IPS-18c (cell line): ENCODE measurements around the gene FOXL3.

Experiments
- H3K4me3 ChIP-seq: 2 replicates; pipeline ENCODE4 v1.7.0; 2013; ENCODE audit warnings: low read depth, mild to moderate bottlenecking, low read length, moderate library complexity; ENCODE audit not compliant: insufficient read depth
- H3K9me3 ChIP-seq: one replicate; pipeline ENCODE4 v1.6.1; 2013; ENCODE audit warnings: mild to moderate bottlenecking, low read length, moderate library complexity; ENCODE audit not compliant: control insufficient read depth, insufficient read depth

The FOXL3 gene

DNA sequence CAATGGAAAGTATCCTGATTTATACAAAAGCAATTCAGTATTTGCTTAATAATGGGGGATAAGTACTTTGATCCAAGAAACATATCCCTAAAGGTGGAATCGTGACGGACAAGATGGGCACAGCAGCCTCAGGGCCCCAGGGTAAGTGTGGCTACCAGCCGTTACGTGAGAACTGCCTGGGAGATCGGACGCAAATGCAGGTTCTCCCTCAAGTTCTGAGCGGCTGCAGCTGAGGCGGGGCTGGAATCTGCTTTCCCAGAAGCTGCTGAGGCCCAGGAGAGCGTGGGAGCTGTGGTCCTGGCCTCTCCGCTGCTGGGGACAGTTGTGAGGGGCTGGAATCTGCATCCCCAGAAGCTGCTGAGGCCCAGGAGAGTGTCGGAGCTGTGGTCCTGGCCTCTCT, 13.5 kb downstream of the FOXL3 start:
- Histone ChIP-seq H3K9me3 (peaks cover 2% of the 10 kb centered on the region), H3K4me3 (no peak overlapping the region)

DNA sequence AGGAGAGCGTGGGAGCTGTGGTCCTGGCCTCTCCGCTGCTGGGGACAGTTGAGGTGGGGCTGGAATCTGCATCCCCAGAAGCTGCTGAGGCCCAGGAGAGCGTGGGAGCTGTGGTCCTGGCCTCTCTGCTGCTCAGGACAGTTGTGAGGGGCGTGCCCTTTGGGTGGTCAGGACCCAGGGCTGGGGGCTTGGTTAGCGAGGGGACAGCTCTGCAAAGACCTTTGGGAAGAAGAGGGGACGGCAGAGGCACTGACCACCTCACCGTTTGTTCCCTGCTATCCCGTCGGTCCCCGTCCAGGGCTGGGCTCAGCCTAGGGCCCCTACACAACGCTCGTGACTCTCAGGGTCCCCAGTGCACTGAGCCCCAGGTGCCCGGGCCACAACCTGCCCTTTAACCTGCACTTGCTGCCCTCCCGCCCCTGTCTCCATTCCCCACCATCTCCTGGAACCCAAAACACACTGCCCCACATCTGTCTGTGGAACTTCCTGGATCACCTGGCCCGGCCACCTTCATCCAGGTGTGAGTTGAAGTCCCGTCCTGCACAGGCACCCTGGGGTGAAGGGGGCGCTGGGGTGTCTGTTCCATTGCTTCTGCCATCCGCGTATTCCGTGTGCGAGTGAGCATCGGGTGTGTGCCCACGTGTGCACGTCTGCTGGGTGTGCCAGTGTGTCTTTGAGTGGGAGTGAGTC, 14.1 kb downstream of the FOXL3 start:
- Histone ChIP-seq H3K9me3 (peaks cover 2% of the 10 kb centered on the region), H3K4me3 (no peak overlapping the region)

GRCh38 chr7:304574-305409, 14.8 kb downstream of the FOXL3 start:
- no peak overlapping the region for H3K4me3 ChIP-seq

GRCh38 chr7:305410-306151, 15.6 kb downstream of the FOXL3 start:
- peaks cover 4% of the 10 kb centered on the region for H3K9me3 ChIP-seq
- H3K4me3 ChIP-seq, result no peak overlapping the region

More at GRCh38 chr7:304574-305409, 14.8 kb downstream of the FOXL3 start:
- H3K9me3 ChIP-seq, result peaks cover 4% of the 10 kb centered on the region

- peaks cover 2% of the 10 kb centered on the region for H3K9me3 ChIP-seq
- no peak overlapping the region for H3K4me3 ChIP-seq
Measured at GRCh38 chr7:307970-308369, 18.0 kb downstream of the FOXL3 start.

DNA sequence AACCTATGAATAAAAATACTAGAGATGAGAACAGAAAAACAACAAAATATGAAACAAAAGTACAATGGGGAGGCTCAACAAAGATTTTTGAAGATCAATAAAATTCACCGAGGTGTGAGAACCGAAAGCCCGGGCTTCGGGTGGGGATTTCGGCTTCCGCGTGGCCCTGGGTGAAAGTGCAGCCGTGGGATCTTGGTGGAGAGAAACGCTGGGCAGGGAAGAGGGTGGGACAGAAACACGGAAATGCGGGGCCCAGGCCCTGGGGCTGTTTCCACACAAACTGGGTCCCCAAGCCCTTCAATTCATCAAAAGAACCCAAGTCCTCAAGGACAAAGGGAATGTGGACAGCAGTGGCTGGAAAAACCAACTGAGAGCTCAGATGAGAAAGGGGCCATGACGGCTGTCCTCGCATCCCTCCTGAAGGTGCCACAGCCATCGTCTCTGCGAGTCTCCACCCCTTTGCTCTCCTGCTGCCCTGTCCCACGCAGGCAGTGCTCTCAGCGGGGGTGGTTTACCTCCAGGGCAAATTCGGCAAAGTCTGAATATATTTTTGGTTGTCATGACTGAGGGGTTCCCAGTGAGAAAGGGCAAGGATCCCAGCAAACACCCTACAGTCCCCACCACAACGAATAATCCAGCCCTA, 19.7 kb downstream of the FOXL3 start:
- H3K4me3 ChIP-seq, result no peak overlapping the region
- peaks cover 2% of the 10 kb centered on the region for H3K9me3 ChIP-seq

- Histone ChIP-seq H3K9me3 (peaks cover 2% of the 10 kb centered on the region), H3K4me3 (no peak overlapping the region)
Measured at GRCh38 chr7:311131-311680, 21.2 kb downstream of the FOXL3 start.

DNA sequence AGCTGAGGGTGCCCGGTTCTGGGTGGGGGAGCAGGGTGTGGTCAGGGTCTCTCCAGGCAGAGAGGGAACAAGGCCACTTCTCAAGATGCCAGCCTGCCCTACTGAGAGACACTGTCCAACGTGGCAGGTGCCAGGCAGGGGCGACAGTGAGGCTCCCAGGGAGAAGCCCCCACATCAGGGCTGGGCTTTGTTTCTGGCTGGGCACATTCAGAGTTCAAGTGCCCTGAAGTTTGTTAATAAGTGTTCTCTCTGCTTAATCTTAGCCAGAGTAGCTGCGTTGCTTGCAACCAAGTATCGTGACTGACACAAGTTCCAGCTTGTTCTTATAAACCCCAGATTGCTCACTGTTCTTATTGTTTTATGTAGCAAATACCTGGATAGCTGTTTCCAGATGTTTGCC, 21.8 kb downstream of the FOXL3 start:
- Histone ChIP-seq H3K4me3 (no peak overlapping the region), H3K9me3 (peaks cover 2% of the 10 kb centered on the region)

GRCh38 chr7:312424-312823, 22.5 kb downstream of the FOXL3 start:
- Histone ChIP-seq H3K9me3 (peaks cover 2% of the 10 kb centered on the region), H3K4me3 (no peak overlapping the region)

DNA sequence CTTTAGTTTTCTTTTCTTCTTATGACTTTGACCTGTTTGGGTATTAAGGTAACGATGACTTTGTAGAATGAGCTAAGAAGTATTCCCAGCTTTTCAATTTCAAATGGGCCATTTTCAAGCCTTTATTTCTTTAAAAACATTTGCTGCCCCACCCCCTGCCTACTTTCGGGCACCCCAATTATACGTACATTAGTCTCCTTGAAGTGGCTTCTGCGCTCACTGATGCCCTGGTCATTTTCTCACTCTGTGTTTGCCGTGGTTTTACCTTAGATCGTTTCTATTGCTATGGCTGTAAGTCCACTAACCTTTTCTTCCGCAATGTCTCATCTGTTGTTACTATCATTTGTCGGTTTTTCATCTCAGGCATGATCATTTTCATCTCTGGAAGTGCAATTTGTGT, 24.9 kb downstream of the FOXL3 start:
- H3K9me3 ChIP-seq, result no peaks in the 10 kb centered on the region
- H3K4me3 ChIP-seq, result no peak overlapping the region

DNA sequence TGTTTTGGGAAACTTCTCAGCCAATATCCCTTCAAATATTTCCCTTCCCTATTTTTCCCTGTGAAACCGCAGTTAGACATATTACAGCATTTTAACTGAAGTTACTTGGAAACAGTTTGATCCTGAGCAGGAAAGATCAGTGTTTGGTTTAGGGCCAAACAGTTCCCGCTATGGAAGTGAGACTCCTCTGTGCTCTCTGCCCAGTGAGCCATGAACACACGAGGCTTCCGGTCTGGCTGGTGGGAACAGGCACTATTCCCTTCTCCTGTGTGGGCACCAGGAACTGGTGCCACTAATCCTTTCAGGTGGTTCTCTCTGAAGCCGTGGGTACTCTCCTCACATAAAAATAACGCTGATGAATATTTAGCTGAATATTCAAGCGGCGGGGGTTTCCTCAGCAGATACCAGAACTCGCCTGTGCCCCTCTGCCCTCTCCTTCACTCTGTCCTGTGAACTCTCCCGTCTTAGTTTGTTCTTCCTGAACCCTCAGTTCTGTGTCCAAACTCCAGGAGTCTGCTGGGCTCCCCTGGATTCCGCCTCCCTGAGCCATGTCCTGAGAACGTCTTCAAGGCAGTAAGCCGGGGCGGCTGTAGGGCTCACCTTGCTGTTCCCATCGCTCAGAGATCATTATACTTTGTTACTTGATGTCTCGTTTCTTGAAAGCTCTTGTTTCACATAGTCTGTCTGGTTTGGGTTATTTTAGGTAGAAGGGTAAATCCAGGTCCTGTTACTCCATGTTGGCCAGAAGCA, 25.7 kb downstream of the FOXL3 start:
- Histone ChIP-seq H3K4me3 (no peak overlapping the region), H3K9me3 (no peaks in the 10 kb centered on the region)

GRCh38 chr7:317643-318405, 27.9 kb downstream of the FOXL3 start:
- H3K9me3 ChIP-seq, result no peaks in the 10 kb centered on the region
- no peak overlapping the region for H3K4me3 ChIP-seq

- H3K4me3 ChIP-seq, result no peak overlapping the region
- no peaks in the 10 kb centered on the region for H3K9me3 ChIP-seq
Measured at GRCh38 chr7:318476-318875, 28.5 kb downstream of the FOXL3 start.

DNA sequence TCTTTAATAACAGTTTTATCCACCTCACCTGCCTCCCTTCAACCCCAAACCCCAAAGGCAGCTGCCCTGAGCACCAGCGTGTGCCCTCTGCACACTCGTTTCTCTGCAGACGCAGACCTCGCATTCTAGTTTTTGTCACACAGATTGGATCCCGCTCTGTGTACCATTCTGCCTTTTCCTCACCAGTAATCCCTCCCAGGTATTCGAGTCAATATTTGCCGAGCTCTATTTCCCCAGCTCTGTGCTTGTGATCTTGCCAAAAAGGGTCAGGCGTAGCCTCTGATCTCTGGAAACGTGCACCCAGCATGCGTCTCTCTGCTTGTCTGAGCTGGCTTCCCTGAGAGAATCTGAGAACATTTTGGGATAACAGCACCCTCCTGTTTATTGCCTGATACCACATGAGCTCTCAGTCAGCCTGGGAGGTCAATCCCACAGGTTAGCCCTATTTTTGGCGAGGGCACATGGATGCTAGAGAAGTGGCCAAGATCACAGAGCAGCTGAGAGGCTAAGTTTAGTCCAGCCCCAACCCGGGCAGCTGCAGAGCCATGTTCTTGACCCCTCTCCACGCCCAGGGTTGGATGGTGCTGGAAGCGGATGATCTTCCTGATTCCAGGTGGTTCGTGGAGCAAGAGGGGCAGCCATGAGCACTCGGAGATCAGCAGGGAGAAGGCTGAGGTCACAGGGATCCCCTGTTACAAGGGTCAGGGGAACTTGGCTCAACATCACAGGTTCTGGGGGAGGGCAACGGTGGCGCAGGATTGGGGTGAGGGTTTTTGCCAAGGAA, 29.1 kb downstream of the FOXL3 start:
- Histone ChIP-seq H3K9me3 (no peaks in the 10 kb centered on the region), H3K4me3 (no peak overlapping the region)

DNA sequence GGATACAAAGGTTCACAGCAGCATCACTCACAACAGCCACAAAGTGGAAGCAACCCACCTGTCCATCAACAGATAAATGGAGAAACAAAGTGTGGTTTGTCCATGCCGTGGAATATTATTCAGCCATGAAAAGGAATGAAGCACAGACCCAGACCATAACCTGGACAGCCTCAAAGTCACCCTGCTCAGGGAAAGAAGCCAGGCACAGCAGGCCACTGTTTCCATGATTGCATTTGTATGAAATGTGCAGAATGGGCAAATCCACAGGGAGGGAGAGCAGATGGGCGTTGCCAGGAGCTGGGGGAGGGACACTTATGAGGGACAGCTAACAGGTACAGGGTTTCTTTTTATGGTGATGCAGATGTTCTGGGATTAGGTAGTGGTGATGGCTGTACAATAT, 30.3 kb downstream of the FOXL3 start:
- no peaks in the 10 kb centered on the region for H3K9me3 ChIP-seq
- H3K4me3 ChIP-seq, result no peak overlapping the region
